CD14-positive monocyte (primary cell): ENCODE measurements around the gene RTCB. TPM values are rescaled to one million over a fixed set of nuclear protein-coding genes. Genes with fewer than 3 reads are reported as not detected.

Experiments used
- DNase-seq, 3 donors: peaks; one replicate each; pipeline ENCODE4 v3.0.0-alpha.2; 2011 to 2022
- H2AFZ ChIP-seq: 2 replicates; pipeline ENCODE4 v1.6.0; 2012; ENCODE audit warnings: mild to moderate bottlenecking, low read depth, low read length, inconsistent platforms; ENCODE audit not compliant: insufficient read depth, poor library complexity, severe bottlenecking
- H3K27ac ChIP-seq, 2 donors: 1 replicate in 1 of 2; 2 replicates in 1 of 2; pipeline ENCODE4 v1.5.1; 2012 to 2013; ENCODE audit warnings: low read length in 2 of 2, control low read depth in 1 of 2, inconsistent platforms in 1 of 2, low read depth in 1 of 2, mild to moderate bottlenecking in 1 of 2
- H3K27me3 ChIP-seq, 2 donors: one replicate each; pipeline versions ENCODE4 v1.6.0 to v1.6.1; 2011 to 2013; ENCODE audit warnings: low read length in 2 of 2; ENCODE audit not compliant: control insufficient read depth in 2 of 2, insufficient read depth in 2 of 2
- H3K36me3 ChIP-seq, 2 donors: replicated peaks in 1 of 2; 1 replicate in 1 of 2; 2 replicates in 1 of 2; pipeline versions ENCODE4 v1.5.1 to v1.6.1; 2012 to 2013; ENCODE audit warnings: low read length in 2 of 2, control low read depth in 1 of 2, inconsistent platforms in 1 of 2, mild to moderate bottlenecking in 1 of 2; ENCODE audit not compliant: insufficient read depth in 2 of 2, control insufficient read depth in 1 of 2
- H3K4me1 ChIP-seq, 2 donors: 1 replicate in 1 of 2; 2 replicates in 1 of 2; pipeline versions ENCODE4 v1.5.1 to v1.6.1; 2012 to 2013; ENCODE audit warnings: low read length in 2 of 2, control low read depth in 1 of 2, inconsistent platforms in 1 of 2, mild to moderate bottlenecking in 1 of 2, moderate library complexity in 1 of 2; ENCODE audit not compliant: insufficient read depth in 2 of 2, control insufficient read depth in 1 of 2
- H3K4me2 ChIP-seq: replicated peaks from 2 replicates; pipeline ENCODE3; 2012; ENCODE audit warnings: low read length, moderate library complexity, mild to moderate bottlenecking; ENCODE audit not compliant: poor library complexity, severe bottlenecking; ENCODE audit errors: extremely low read depth
- H3K4me3 ChIP-seq, 3 experiments: fragments of 200-600 bp in 1 of 3; sonication (generic) in 1 of 3; replicated peaks in 1 of 3; 1 replicate in 2 of 3; 2 replicates in 1 of 3; pipeline ENCODE4 v1.5.1; 2011 to 2013; ENCODE audit warnings: low read length in 3 of 3, mild to moderate bottlenecking in 3 of 3, control low read depth in 2 of 3, low read depth in 2 of 3, inconsistent platforms in 1 of 3, moderate library complexity in 1 of 3
- H3K79me2 ChIP-seq: 2 replicates; pipeline ENCODE4 v1.6.0; 2012; ENCODE audit warnings: mild to moderate bottlenecking, control low read depth, inconsistent platforms, low read length, moderate library complexity; ENCODE audit not compliant: insufficient read depth
- H3K9ac ChIP-seq: 2 replicates; pipeline ENCODE4 v1.6.0; 2017; ENCODE audit warnings: low read length, mild to moderate bottlenecking; ENCODE audit not compliant: insufficient read depth, poor library complexity, severe bottlenecking
- H3K9me3 ChIP-seq, 2 donors: replicated peaks in 1 of 2; 1 replicate in 1 of 2; 2 replicates in 1 of 2; pipeline versions ENCODE4 v1.5.1 to v1.6.1; 2012 to 2013; ENCODE audit warnings: low read length in 2 of 2, control low read depth in 1 of 2; ENCODE audit not compliant: control insufficient read depth in 1 of 2, insufficient read depth in 1 of 2
- H4K20me1 ChIP-seq: 2 replicates; pipeline ENCODE4 v1.6.0; 2012; ENCODE audit warnings: mild to moderate bottlenecking, low read length, control low read depth, moderate library complexity; ENCODE audit not compliant: insufficient read depth
- H3K27ac Mint-ChIP-seq, 7 donors: one replicate each; pipeline ENCODE4 v1.8.0; 2020; ENCODE audit warnings: mild to moderate bottlenecking in 7 of 7, mixed read lengths in 7 of 7, moderate library complexity in 6 of 7, inconsistent platforms in 2 of 7
- H3K27me3 Mint-ChIP-seq, 3 donors: one replicate each; pipeline ENCODE4 v1.8.0; 2021 to 2022; ENCODE audit warnings: low read depth in 3 of 3, mild to moderate bottlenecking in 3 of 3, mixed read lengths in 3 of 3, moderate library complexity in 3 of 3, inconsistent platforms in 1 of 3
- H3K36me3 Mint-ChIP-seq, 2 donors: one replicate each; pipeline ENCODE4 v1.8.0; 2020; ENCODE audit warnings: mixed read lengths in 2 of 2, inconsistent platforms in 1 of 2, mild to moderate bottlenecking in 1 of 2
- H3K4me1 Mint-ChIP-seq: one replicate; pipeline ENCODE4 v1.8.0; 2020; ENCODE audit warnings: mild to moderate bottlenecking, mixed read lengths
- H3K4me3 Mint-ChIP-seq, 2 donors: one replicate each; pipeline ENCODE4 v1.8.0; 2020; ENCODE audit warnings: mild to moderate bottlenecking in 2 of 2, mixed read lengths in 2 of 2, moderate library complexity in 1 of 2
- H3K9me3 Mint-ChIP-seq, 7 donors: one replicate each; pipeline ENCODE4 v1.8.0; 2020 to 2022; ENCODE audit warnings: mixed read lengths in 7 of 7, mild to moderate bottlenecking in 6 of 7, moderate library complexity in 6 of 7, inconsistent platforms in 2 of 7
- WGBS: methylation state at CpG from one replicate; pipeline ENCODE4 v1.1.5; 2013; ENCODE audit warnings: missing lambda C conversion rate; ENCODE audit not compliant: insufficient coverage; 5-methylcytosine and 5-hydroxymethylcytosine counted together
- intact Hi-C, 2 donors: fragments of 100-400 bp; cut with micrococcal nuclease; formaldehyde crosslinking; loops; one replicate each; pipeline versions ENCODE4 v1.15.0 to v1.15.1; 2023
- polyA plus RNA-seq, 3 donors: library from polyadenylated mRNA; depleted of rRNA in 1 of 3; unstranded in 2 of 3; stranded (reverse) in 1 of 3; fragments of 300-500 nt in 2 of 3; fragments of >200 nt in 1 of 3; fragmentation: Illumina TruSeq in 2 of 3; gene quantifications; 1 replicate in 2 of 3; 2 replicates in 1 of 3; pipeline ENCODE4 v1.2.3, GENCODE V29; 2012 to 2021
- TF ChIP-seq, protein P1 (sequence below): fragments of 200-600 bp; IDR thresholded peaks from one replicate; pipeline ENCODE4 v1.8.0; 2022; ENCODE audit warnings: antibody characterized with exemption, mild to moderate bottlenecking

RTCB gene
- polyA plus RNA-seq, 3 donors = 41.5 to 106 (median 104) TPM

DNA sequence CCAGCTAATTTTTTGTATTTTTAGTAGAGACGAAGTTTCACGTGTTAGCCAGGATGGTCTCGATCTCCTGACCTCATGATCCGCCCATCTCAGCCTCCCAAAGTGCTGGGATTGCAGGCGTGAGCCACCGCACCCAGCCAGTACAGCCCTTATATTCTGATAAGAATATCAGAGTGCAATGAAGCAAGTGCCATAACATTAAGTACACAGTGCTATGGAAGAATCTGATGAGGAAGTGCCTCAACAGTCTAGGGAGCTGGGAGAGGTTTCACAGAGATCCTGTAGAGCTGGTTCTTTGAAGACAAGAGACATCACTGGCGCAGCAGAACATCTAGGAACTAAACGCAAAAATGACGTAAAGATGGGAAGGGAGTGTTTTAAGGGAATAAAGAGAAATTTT, 2.1 kb downstream of the RTCB start:
- H3K4me1 Mint-ChIP-seq = peaks cover 43% of the 10 kb centered on the region
- 98% methylated on average over 5 of the region's 9 CpGs for WGBS
- Histone ChIP-seq H2AFZ (no peak overlapping the region), H3K79me2 (peaks cover 43% of the 10 kb centered on the region), H4K20me1 (peaks cover 12% of the 10 kb centered on the region), H3K36me3 (peaks cover 16 to 36% of the 10 kb centered on the region in 2 donors), H3K9ac (no peak overlapping the region), H3K4me2 (no peak overlapping the region), H3K4me1 (peaks cover 37 to 50% of the 10 kb centered on the region in 2 donors), H3K27me3 (no peaks in the 10 kb centered on the region), H3K27ac (peak overlapping the region in 1 of 2 donors; percentile 93), H3K9me3 (no peaks in the 10 kb centered on the region), H3K4me3 (no peak overlapping the region)
- H3K36me3 Mint-ChIP-seq = peaks cover 30 to 31% of the 10 kb centered on the region in 2 donors
- H3K4me3 Mint-ChIP-seq = peak overlapping the region in 1 of 2 donors; percentile 13
- TF ChIP-seq, protein P1, sequence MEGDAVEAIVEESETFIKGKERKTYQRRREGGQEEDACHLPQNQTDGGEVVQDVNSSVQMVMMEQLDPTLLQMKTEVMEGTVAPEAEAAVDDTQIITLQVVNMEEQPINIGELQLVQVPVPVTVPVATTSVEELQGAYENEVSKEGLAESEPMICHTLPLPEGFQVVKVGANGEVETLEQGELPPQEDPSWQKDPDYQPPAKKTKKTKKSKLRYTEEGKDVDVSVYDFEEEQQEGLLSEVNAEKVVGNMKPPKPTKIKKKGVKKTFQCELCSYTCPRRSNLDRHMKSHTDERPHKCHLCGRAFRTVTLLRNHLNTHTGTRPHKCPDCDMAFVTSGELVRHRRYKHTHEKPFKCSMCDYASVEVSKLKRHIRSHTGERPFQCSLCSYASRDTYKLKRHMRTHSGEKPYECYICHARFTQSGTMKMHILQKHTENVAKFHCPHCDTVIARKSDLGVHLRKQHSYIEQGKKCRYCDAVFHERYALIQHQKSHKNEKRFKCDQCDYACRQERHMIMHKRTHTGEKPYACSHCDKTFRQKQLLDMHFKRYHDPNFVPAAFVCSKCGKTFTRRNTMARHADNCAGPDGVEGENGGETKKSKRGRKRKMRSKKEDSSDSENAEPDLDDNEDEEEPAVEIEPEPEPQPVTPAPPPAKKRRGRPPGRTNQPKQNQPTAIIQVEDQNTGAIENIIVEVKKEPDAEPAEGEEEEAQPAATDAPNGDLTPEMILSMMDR = no peak
- no peaks in the 10 kb centered on the region for H3K9me3 Mint-ChIP-seq
- intact Hi-C loops = loop anchor here (2.0 to 10.0 kb wide), 2 partner anchors 65 kb away; partner anchors contain the start of gene FBXO7 (in 2 of the 2)
- no peaks in the 10 kb centered on the region for H3K27me3 Mint-ChIP-seq
- no peak for DNase-seq
- peak overlapping the region in 4 of 7 donors; percentile 3 to 41 (median 30) for H3K27ac Mint-ChIP-seq

DNA sequence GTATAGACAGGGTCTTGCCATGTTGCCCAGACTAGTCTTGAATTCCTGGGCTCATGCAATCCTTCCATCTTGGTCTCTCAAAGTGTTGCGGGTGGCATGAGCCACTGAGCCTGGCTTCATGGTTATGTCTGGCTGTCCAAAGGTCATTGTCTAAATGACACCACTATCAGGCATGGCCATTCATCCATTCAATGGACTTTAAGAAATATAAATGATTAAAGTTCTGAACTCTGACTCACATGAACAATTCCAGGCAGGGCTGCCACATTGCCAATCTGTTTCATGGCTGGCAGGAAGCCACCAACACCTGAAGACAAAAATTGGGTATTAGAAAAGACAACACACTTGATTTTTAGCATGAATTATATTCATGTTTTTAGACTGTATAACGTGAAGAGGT, 4.1 kb downstream of the RTCB start:
- intact Hi-C loops = no loop called here
- DNase-seq = no peak
- Histone ChIP-seq H3K27ac (peak overlapping the region; percentile 50 to 74), H3K4me1 (peaks cover 37 to 50% of the 10 kb centered on the region in 2 donors), H3K9ac (no peak overlapping the region), H3K9me3 (no peaks in the 10 kb centered on the region), H2AFZ (no peak overlapping the region), H3K4me2 (no peak overlapping the region), H3K27me3 (no peaks in the 10 kb centered on the region), H3K36me3 (peaks cover 30 to 56% of the 10 kb centered on the region in 2 donors), H3K4me3 (no peak overlapping the region), H4K20me1 (peaks cover 17% of the 10 kb centered on the region), H3K79me2 (peaks cover 43% of the 10 kb centered on the region)
- Mint-ChIP-seq H3K27ac (peak overlapping the region in 6 of 7 donors; percentile 50 to 89 (median 76)), H3K4me1 (peaks cover 43% of the 10 kb centered on the region), H3K4me3 (no peak overlapping the region), H3K27me3 (no peaks in the 10 kb centered on the region), H3K36me3 (peaks cover 46 to 50% of the 10 kb centered on the region in 2 donors), H3K9me3 (no peaks in the 10 kb centered on the region)
- WGBS = no CpG with 5 or more reads among the region's 2 CpGs
- TF ChIP-seq, protein P1 = no peak
